Activated B cell treated with CpG ODN at 0.5 μM for 24 hours (primary cell): ENCODE results near the gene TICRR. TPM values are rescaled to one million over a fixed set of nuclear protein-coding genes. Genes with fewer than 3 reads are reported as not detected.

Source experiments
- ATAC-seq: fragments of 200-7000 bp; cut with Tn5 transposase; one replicate; pipeline ENCODE4 v1.10.0; 2021; ENCODE audit warnings: low read depth, mild to moderate bottlenecking, moderate library complexity
- CTCF ChIA-PET: fragments of 350-600 bp; sonication (Branson Sonifier 250); formaldehyde crosslinking; loops from one replicate; lab custom pipeline; 2021; ENCODE audit warnings: antibody characterized with exemption; lab: Charles Lee
- POLR2A ChIA-PET: fragments of 350-600 bp; sonication (Branson Sonifier 250); formaldehyde crosslinking; loops from one replicate; lab custom pipeline; 2021; ENCODE audit warnings: antibody characterized with exemption; lab: Charles Lee
- DNase-seq: peaks from one replicate; pipeline ENCODE4 v3.0.0; 2022
- H3K27ac Mint-ChIP-seq: one replicate; pipeline ENCODE4 v1.8.0; 2020; ENCODE audit warnings: mixed read lengths
- H3K27me3 Mint-ChIP-seq: one replicate; pipeline ENCODE4 v1.8.0; 2021; ENCODE audit warnings: mixed read lengths
- H3K36me3 Mint-ChIP-seq: one replicate; pipeline ENCODE4 v1.8.0; 2021; ENCODE audit warnings: low read depth, mixed read lengths
- H3K4me1 Mint-ChIP-seq: one replicate; pipeline ENCODE4 v1.8.0; 2021; ENCODE audit warnings: mixed read lengths
- H3K4me3 Mint-ChIP-seq: one replicate; pipeline ENCODE4 v1.8.0; 2020; ENCODE audit warnings: mild to moderate bottlenecking, mixed read lengths
- H3K9me3 Mint-ChIP-seq: one replicate; pipeline ENCODE4 v1.8.0; 2020; ENCODE audit warnings: mixed read lengths
- intact Hi-C: fragments of 100-400 bp; cut with micrococcal nuclease; formaldehyde crosslinking; loops from one replicate; pipeline ENCODE4 v1.15.1; 2024
- total RNA-seq: library from RNA; stranded (reverse); gene quantifications from 2 replicates; pipeline ENCODE4 v1.2.3, GENCODE V29; 2022
- TF ChIP-seq, protein P1 (sequence below): fragments of 200-600 bp; IDR thresholded peaks from one replicate; pipeline ENCODE4 v1.8.0; 2022; ENCODE audit warnings: antibody characterized with exemption, mild to moderate bottlenecking

Gene TICRR, protein sequence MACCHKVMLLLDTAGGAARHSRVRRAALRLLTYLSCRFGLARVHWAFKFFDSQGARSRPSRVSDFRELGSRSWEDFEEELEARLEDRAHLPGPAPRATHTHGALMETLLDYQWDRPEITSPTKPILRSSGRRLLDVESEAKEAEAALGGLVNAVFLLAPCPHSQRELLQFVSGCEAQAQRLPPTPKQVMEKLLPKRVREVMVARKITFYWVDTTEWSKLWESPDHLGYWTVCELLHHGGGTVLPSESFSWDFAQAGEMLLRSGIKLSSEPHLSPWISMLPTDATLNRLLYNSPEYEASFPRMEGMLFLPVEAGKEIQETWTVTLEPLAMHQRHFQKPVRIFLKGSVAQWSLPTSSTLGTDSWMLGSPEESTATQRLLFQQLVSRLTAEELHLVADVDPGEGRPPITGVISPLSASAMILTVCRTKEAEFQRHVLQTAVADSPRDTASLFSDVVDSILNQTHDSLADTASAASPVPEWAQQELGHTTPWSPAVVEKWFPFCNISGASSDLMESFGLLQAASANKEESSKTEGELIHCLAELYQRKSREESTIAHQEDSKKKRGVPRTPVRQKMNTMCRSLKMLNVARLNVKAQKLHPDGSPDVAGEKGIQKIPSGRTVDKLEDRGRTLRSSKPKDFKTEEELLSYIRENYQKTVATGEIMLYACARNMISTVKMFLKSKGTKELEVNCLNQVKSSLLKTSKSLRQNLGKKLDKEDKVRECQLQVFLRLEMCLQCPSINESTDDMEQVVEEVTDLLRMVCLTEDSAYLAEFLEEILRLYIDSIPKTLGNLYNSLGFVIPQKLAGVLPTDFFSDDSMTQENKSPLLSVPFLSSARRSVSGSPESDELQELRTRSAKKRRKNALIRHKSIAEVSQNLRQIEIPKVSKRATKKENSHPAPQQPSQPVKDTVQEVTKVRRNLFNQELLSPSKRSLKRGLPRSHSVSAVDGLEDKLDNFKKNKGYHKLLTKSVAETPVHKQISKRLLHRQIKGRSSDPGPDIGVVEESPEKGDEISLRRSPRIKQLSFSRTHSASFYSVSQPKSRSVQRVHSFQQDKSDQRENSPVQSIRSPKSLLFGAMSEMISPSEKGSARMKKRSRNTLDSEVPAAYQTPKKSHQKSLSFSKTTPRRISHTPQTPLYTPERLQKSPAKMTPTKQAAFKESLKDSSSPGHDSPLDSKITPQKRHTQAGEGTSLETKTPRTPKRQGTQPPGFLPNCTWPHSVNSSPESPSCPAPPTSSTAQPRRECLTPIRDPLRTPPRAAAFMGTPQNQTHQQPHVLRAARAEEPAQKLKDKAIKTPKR (N-terminal part only)
- total RNA-seq, result 0.69 TPM in 2 replicates

DNA sequence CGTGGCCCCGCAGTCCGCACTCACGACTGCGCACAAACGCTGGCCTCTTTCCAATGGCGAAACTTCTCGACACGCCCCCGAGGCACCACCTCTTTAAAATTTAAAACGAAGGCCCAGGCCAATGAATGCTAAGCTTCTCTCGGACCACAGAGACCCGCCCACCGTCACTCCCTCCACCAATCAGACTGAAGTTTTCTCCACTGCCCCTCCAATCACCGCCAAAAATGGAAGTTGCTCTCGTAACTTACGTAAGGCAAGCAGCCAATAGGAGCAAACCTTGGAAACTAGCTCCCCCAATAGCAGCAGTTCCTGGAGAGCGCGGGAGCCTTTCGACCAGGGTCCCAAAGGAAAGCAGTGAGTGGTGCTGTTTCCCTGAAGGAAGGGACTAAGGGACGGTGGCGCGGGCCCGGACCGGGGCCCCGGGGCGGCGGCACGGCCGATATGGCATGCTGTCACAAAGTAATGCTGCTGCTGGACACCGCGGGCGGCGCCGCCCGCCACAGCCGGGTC is at the start of gene TICRR:
TSS of gene TICRR (plus strand) at position 324 of the 510 bp plus-strand sequence. CDS start at position 442, 118 bp downstream.
- Mint-ChIP-seq H3K27me3 (peaks cover 10% of the 10 kb centered on the region), H3K4me3 (peak within 1 kb of the TSS; percentile 82), H3K4me1 (peaks cover 11% of the 10 kb centered on the region), H3K27ac (peak within 1 kb of the TSS; percentile 31), H3K36me3 (no peaks in the 10 kb centered on the region), H3K9me3 (no peaks in the 10 kb centered on the region)
- peak; percentile 80 for DNase-seq
- TF ChIP-seq, protein P1, sequence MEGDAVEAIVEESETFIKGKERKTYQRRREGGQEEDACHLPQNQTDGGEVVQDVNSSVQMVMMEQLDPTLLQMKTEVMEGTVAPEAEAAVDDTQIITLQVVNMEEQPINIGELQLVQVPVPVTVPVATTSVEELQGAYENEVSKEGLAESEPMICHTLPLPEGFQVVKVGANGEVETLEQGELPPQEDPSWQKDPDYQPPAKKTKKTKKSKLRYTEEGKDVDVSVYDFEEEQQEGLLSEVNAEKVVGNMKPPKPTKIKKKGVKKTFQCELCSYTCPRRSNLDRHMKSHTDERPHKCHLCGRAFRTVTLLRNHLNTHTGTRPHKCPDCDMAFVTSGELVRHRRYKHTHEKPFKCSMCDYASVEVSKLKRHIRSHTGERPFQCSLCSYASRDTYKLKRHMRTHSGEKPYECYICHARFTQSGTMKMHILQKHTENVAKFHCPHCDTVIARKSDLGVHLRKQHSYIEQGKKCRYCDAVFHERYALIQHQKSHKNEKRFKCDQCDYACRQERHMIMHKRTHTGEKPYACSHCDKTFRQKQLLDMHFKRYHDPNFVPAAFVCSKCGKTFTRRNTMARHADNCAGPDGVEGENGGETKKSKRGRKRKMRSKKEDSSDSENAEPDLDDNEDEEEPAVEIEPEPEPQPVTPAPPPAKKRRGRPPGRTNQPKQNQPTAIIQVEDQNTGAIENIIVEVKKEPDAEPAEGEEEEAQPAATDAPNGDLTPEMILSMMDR, result no peak
- ChIA-PET POLR2A (interaction anchor here (0.7 to 1.2 kb wide), 2 partner anchors 47 to 241 kb away, joined by 4 to 5 read pairs; partner anchors contain the start of gene POLG), CTCF (no interaction called here)
- peak; percentile 97 for ATAC-seq
- intact Hi-C loops, result loop anchor here (1.0 to 10.0 kb wide), 3 partner anchors 120 to 240 kb away; partner anchors contain the start of genes PEX11A and WDR93

DNA sequence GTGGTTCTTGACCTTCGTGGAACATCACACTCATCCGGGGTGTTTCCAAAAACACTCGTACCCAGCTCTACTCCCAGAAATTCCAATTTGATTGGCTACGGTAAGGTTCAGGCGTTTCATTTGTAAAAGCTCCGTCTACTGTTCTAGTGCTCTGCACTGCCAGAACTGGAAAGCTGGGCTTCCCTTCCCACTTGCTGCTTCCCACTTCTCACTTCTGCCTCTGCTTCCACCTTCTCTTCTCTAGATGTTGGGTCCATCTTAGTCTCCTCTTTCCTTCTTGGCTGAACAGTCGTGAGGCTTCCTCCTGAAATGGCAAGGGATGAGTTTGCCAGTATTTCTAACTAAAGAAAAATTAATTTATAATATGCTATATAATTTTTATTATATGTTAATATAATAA is 49.1 kb upstream of the TICRR start:
- H3K4me1 Mint-ChIP-seq, result peaks cover 4% of the 10 kb centered on the region
- peaks cover 7% of the 10 kb centered on the region for H3K27me3 Mint-ChIP-seq
- no peak for DNase-seq
- H3K27ac Mint-ChIP-seq, result no peak overlapping the region
- intact Hi-C loops, result no loop called here
- POLR2A ChIA-PET, result no interaction called here
- H3K36me3 Mint-ChIP-seq, result no peaks in the 10 kb centered on the region
- ATAC-seq, result no peak
- TF ChIP-seq, protein P1, result no peak
- no peaks in the 10 kb centered on the region for H3K9me3 Mint-ChIP-seq
- no peak overlapping the region for H3K4me3 Mint-ChIP-seq
- CTCF ChIA-PET, result no interaction called here

DNA sequence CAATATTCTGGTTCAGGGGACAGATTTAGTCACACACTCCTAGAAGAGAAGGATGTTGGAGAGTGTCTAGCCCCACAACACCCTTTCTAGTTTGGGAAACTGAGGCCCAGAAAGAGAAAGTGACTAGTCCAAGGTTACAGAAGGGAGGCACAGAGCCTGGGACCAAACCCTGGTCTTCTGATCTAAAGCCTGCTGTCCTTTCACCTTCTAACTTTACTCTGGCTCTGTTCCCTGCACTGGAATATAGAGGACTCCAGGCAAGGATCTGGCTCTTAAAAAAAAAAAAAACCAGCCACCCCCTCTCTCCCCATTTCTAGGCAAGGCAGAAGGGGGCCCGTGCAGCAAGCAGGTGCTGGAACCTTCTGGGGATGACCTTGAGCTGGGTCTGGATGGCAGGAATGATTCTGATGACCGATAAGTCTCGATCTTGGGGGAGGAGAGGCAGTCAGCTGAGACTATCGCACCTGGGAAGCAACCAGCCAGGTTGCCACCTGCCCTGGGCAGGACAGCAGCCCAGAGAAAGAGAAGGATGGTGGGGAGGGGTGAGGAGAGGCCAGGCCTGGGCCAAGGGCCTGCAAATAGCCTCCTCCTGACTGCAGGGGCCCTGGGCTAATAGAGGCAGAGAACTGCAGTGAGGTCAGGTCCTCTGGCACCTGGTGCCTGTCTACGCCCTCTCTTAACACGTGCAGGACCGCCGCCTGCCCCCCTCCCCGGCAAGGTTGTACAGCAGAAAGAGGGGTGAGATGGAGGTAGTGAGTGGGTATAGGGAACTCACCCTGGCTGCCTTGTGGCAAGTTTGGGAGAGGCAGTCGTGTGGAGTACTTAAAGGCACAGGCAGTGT is 48.4 kb upstream of the TICRR start:
- peaks cover 4% of the 10 kb centered on the region for H3K4me1 Mint-ChIP-seq
- peaks cover 9% of the 10 kb centered on the region for H3K27me3 Mint-ChIP-seq
- POLR2A ChIA-PET, result no interaction called here
- intact Hi-C loops, result no loop called here
- H3K4me3 Mint-ChIP-seq, result no peak overlapping the region
- DNase-seq (no peak), ATAC-seq (no peak)
- no peaks in the 10 kb centered on the region for H3K36me3 Mint-ChIP-seq
- H3K27ac Mint-ChIP-seq, result no peak overlapping the region
- TF ChIP-seq, protein P1, result no peak
- no peaks in the 10 kb centered on the region for H3K9me3 Mint-ChIP-seq
- CTCF ChIA-PET, result no interaction called here

DNA sequence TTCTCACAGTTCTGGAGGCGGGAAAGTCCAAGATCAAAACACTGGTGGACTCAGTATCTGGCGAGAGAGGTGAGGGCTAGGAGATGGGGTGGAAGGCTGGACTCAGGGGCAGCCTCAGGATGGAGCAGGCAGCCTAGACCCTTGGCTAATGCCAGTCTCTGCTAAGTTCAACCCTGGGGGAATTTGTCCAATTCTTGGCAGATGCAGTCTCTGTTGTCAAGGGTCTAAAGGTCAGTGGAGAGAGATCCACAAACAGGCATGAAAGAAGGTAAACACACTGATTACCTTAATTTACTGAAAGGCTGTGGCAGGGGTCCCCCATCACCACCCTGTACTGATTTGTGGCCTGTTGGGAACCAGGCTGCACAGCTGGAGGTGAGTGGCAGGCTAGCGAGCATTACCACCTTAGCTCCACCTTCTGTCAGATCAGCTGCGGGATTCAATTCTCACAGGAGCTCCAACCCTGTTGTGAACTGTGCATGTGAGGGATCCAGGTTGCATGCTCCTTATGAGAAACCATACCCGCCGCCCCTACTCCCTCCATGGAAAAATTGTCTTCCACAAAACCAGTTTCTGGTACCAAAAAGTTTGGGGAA is 46.4 kb upstream of the TICRR start:
- POLR2A ChIA-PET, result no interaction called here
- intact Hi-C loops, result no loop called here

More for the DNA sequence above, 46.4 kb upstream of the TICRR start:
- DNase-seq (no peak), ATAC-seq (no peak)
- no peak overlapping the region for H3K4me3 Mint-ChIP-seq
- no peak overlapping the region for H3K27ac Mint-ChIP-seq
- H3K9me3 Mint-ChIP-seq, result peaks cover under 1% of the 10 kb centered on the region
- CTCF ChIA-PET, result no interaction called here
- TF ChIP-seq, protein P1, result no peak
- peaks cover 13% of the 10 kb centered on the region for H3K27me3 Mint-ChIP-seq
- H3K36me3 Mint-ChIP-seq, result no peaks in the 10 kb centered on the region
- H3K4me1 Mint-ChIP-seq, result no peaks in the 10 kb centered on the region
